ENCODE results near the gene HOXB3.

The HOXB3 gene

DNA sequence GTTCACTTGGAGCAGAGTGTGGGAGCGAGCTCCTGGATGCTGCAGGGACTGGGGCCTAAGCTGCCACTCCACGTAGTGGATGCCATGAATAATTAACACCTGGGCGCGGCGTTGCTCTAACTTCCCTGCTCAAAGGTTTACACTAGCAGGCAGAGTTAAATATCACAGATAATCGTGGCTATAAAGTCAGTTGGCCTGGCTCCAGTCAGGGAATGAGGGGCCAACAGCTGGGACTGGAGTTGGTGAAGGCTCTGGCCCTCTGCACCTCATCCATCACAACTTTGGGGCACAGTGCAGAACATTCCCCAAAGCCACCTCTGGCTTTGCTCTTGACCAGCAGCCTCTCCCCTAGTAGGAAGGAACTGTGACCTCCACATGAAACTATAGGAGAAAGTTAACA lies 22.8 kb downstream of the HOXB3 start:
- no peak for DNase-seq (ENCODE audit: low read depth)
- no peak overlapping the region for H3K4me3 ChIP-seq (ENCODE audit: low read length)
- TF ChIP-seq, protein P1, sequence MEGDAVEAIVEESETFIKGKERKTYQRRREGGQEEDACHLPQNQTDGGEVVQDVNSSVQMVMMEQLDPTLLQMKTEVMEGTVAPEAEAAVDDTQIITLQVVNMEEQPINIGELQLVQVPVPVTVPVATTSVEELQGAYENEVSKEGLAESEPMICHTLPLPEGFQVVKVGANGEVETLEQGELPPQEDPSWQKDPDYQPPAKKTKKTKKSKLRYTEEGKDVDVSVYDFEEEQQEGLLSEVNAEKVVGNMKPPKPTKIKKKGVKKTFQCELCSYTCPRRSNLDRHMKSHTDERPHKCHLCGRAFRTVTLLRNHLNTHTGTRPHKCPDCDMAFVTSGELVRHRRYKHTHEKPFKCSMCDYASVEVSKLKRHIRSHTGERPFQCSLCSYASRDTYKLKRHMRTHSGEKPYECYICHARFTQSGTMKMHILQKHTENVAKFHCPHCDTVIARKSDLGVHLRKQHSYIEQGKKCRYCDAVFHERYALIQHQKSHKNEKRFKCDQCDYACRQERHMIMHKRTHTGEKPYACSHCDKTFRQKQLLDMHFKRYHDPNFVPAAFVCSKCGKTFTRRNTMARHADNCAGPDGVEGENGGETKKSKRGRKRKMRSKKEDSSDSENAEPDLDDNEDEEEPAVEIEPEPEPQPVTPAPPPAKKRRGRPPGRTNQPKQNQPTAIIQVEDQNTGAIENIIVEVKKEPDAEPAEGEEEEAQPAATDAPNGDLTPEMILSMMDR (conservative IDR thresholded peaks at IDR 0.05; ENCODE audit: low read depth, low read length): no peak

DNA sequence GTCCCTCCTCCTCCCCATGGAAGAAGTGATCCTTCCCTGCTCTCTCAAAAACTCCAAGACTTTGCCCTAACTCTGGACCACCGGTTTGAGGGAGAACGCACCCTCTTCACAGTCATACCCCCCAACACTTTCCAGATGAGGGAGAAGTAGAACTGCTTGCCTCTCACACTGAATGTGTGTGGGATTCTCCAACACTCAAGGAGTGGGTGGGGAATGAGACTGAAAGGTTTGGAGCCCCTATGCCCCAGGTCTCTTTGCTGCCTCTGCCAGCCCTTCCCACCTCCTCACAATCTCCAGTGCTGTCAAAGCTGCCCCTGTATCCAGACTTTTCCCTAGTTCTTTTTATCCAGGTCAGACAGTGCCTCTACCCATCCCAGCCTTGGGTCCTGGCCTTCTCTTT lies 23.3 kb downstream of the HOXB3 start:
- TF ChIP-seq, protein P1 (conservative IDR thresholded peaks at IDR 0.05; ENCODE audit: low read depth, low read length): no peak
- no peak overlapping the region for H3K4me3 ChIP-seq (ENCODE audit: low read length)
- no peak for DNase-seq (ENCODE audit: low read depth)

DNA sequence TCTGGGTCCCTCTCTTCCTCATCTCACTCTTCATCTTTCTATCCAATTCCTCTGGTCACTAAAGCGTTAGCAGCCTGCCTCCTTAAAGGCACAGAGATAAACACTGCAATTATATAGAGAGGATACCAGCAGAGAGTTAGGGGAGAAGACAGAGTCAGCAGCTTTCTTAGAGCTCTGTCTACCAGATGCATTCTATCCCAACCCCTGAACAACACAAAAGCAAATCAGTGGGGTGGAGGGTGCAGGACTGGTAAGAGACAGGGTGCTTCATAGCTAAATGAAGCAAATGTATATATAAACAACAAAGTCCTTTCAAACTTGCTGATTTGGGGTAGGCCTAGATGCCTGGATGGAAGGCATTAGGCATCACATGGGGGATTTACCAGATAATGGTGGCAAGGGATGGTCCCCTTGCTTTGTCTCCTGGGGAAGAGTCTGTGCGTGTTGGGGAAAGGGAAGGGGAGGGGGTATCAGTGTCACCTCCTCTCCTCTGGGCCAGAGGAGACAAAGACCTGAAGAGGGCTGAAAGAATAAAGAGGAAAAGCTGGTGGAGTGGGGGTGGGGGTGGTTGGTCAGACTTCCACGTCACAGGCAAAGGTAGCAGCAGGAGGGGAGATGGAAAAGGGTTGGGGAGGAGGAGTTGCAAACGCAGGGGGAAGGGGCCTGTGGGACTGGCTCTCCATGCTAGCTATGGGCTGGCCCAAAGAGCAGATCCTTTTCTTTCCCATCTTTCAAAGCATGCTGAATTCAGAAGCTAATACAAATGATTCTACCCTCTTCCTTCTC lies 23.9 kb downstream of the HOXB3 start:
- TF ChIP-seq, protein P1 (conservative IDR thresholded peaks at IDR 0.05; ENCODE audit: low read depth, low read length): no peak
- DNase-seq (ENCODE audit: low read depth): no peak
- no peak overlapping the region for H3K4me3 ChIP-seq (ENCODE audit: low read length)

DNA sequence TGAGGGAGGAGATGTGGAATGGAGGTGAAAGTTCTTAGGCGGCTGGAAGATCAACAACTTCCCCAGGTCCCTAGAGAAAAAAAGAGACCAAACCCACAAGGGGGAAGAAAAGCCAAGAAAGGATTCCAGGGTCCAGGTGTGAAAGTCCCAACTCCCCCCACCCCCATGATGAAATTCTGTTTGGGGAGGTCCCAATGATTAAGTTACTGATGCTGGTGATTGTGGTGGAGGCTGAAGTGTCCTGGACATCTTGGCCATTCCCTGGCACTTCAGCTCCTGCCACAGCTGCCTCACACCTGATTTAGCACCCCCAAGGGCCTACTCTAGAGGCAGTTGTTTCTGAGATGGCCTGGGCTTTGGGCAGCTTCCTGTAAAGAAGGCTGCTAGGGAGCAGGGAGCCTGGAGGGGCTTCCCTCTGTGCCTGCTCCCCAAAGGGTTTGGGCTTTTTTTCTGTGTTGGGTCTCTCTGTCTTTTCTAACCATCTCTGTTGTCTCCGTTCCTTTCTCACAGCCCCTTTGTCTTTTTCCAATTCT lies 25.0 kb downstream of the HOXB3 start:
- DNase-seq (ENCODE audit: low read depth): no peak
- H3K4me3 ChIP-seq (ENCODE audit: low read length): no peak overlapping the region
- TF ChIP-seq, protein P1 (conservative IDR thresholded peaks at IDR 0.05; ENCODE audit: low read depth, low read length): no peak

DNA sequence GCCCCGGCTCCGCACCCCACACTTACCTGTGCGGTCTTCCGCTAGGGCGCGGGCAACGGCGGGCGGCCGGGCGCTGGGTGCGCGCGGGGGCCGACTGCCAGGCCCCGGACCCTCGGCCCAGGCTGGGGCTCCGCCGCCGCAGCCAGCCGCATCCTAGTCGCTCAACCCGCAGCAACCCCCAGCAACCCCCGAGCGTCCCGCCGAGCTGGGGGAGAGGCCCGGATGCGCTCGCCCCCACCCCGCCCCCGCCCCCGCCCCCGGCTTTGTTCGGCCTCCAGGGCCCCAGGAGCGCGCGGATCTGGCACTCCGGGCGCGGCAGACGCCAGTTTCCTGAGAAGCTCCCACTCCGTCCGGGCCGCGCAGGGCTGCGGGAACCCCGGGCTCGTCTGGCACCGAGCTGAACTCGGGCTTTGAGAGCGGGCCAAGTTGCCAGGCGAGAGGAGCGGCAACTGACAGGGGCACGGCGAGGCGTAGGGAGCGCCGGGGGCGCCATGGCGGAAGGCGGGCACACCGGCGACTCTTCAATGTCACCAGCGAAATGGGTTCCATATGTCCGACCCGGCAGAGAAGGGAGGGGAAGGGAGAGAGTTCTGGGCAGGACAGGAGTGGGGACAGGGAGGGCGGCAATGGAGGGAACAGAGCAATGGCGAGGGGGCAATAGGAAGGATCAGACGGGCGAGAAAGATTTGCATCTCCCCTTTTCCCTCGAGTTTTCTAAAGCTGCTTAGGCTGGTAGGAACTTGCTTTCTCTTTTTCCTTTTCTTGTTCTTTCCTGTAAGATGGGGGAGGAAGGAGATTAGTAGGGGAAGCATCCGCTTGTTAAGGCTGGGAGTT lies 25.6 kb downstream of the HOXB3 start:
- H3K4me3 ChIP-seq (ENCODE audit: low read length): no peak overlapping the region
- TF ChIP-seq, protein P1 (conservative IDR thresholded peaks at IDR 0.05; ENCODE audit: low read depth, low read length): no peak
- DNase-seq (ENCODE audit: low read depth): no peak

DNA sequence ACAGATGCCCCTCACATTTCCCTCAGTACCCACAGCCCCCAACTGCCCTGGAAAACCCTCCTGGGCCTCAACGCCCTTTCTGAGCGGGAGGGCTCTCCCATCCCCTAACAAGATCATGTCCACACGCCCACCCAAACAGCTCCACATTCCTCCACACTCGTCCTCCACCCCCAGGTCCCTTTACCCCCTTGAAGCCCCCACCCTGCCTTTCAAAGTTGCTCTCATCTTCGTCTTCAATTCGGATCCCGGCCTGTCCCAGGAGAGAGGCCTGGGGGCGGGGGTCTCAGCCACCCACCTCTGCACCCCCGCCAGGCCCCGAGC lies 26.2 kb downstream of the HOXB3 start:
- no peak for DNase-seq (ENCODE audit: low read depth)
- H3K4me3 ChIP-seq (ENCODE audit: low read length): no peak overlapping the region
- TF ChIP-seq, protein P1 (conservative IDR thresholded peaks at IDR 0.05; ENCODE audit: low read depth, low read length): no peak
